ENCODE results near the gene FNBP1.
"Not testable (repeated sequence)": the region's sequence is repeated elsewhere in the genome, so short reads cannot be mapped to it uniquely, and the experiment has no call there.

Gene FNBP1

GRCh38 chr9:130001190-130001589 is 41.8 kb downstream of the FNBP1 start:
- no peak for TF ChIP-seq GLIS3 (CRISPR knock-in tag; IDR thresholded peaks at IDR 0.05)
- TF ChIP-seq, protein P1, sequence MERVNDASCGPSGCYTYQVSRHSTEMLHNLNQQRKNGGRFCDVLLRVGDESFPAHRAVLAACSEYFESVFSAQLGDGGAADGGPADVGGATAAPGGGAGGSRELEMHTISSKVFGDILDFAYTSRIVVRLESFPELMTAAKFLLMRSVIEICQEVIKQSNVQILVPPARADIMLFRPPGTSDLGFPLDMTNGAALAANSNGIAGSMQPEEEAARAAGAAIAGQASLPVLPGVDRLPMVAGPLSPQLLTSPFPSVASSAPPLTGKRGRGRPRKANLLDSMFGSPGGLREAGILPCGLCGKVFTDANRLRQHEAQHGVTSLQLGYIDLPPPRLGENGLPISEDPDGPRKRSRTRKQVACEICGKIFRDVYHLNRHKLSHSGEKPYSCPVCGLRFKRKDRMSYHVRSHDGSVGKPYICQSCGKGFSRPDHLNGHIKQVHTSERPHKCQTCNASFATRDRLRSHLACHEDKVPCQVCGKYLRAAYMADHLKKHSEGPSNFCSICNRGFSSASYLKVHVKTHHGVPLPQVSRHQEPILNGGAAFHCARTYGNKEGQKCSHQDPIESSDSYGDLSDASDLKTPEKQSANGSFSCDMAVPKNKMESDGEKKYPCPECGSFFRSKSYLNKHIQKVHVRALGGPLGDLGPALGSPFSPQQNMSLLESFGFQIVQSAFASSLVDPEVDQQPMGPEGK (CRISPR knock-in tag; IDR thresholded peaks at IDR 0.05; ENCODE audit: borderline replicate concordance), result no peak
- no peak for TF ChIP-seq TSHZ2 (CRISPR knock-in tag; IDR thresholded peaks at IDR 0.05)
- TF ChIP-seq ZFP3 (CRISPR knock-in tag; IDR thresholded peaks at IDR 0.05), result no peak
- no peak for TF ChIP-seq POU6F1 (CRISPR knock-in tag; IDR thresholded peaks at IDR 0.05; ENCODE audit: borderline replicate concordance, low read depth)
- TF ChIP-seq ESRRG (CRISPR knock-in tag; IDR thresholded peaks at IDR 0.05), result no peak
- no peak for TF ChIP-seq PPARA (CRISPR knock-in tag; IDR thresholded peaks at IDR 0.05; ENCODE audit: borderline replicate concordance)
- TF ChIP-seq SNAI2 (CRISPR knock-in tag; IDR thresholded peaks at IDR 0.05), result no peak
- TF ChIP-seq CREB5 (CRISPR knock-in tag; IDR thresholded peaks at IDR 0.05; ENCODE audit: low read depth), result no peak
- no peak for TF ChIP-seq TOX (CRISPR knock-in tag; IDR thresholded peaks at IDR 0.05; ENCODE audit: borderline replicate concordance)
- no peak for TF ChIP-seq OSR1 (CRISPR knock-in tag; IDR thresholded peaks at IDR 0.05)
- no peak for TF ChIP-seq ZNF8 (CRISPR knock-in tag; IDR thresholded peaks at IDR 0.05)
- TF ChIP-seq ZFP30 (CRISPR knock-in tag; IDR thresholded peaks at IDR 0.05), result no peak
- TF ChIP-seq RARB (CRISPR knock-in tag; IDR thresholded peaks at IDR 0.05), result no peak
- TF ChIP-seq ZNF70 (CRISPR knock-in tag; IDR thresholded peaks at IDR 0.05), result no peak
- TF ChIP-seq BACH2 (CRISPR knock-in tag; IDR thresholded peaks at IDR 0.05; ENCODE audit: borderline replicate concordance), result no peak
- TF ChIP-seq ISL1 (CRISPR knock-in tag; IDR thresholded peaks at IDR 0.05), result no peak
- no peak for TF ChIP-seq ZC3H10 (CRISPR knock-in tag; IDR thresholded peaks at IDR 0.05)
- no peak for TF ChIP-seq ARNTL (CRISPR knock-in tag; IDR thresholded peaks at IDR 0.05; ENCODE audit: borderline replicate concordance, low read depth)
- no peak for ATAC-seq

DNA sequence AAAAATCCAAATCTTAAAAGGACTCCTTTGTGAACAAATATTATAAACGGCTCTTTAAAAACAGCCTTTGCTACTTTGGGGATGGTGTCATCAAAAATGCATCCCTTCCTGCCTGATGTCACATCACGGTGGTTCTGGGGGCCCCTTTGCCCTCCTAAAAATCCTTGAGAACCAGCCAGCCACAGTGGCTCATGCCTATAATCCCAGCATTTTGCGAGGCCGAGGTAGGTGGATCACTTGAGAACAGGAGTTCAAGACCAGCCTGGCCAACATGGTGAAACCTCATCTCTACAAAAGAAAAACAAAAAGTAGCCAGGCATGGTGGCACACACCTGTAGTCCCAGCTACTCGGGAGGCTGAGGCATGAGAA is 43.9 kb downstream of the FNBP1 start:
- TF ChIP-seq, protein P1 (CRISPR knock-in tag; IDR thresholded peaks at IDR 0.05; ENCODE audit: borderline replicate concordance), result no peak
- peak; percentile 14 for ATAC-seq

GRCh38 chr9:129998491-129999140 is 44.4 kb downstream of the FNBP1 start:
- peak; percentile 83 for ATAC-seq
- TF ChIP-seq TCF4 (CRISPR knock-in tag; IDR thresholded peaks at IDR 0.05; ENCODE audit: borderline replicate concordance) (peak; percentile 94), ZC3H10 (CRISPR knock-in tag; IDR thresholded peaks at IDR 0.05) (no peak), TSHZ2 (CRISPR knock-in tag; IDR thresholded peaks at IDR 0.05) (peak; percentile 62; the same call in 1 of the 2 replicates)

DNA sequence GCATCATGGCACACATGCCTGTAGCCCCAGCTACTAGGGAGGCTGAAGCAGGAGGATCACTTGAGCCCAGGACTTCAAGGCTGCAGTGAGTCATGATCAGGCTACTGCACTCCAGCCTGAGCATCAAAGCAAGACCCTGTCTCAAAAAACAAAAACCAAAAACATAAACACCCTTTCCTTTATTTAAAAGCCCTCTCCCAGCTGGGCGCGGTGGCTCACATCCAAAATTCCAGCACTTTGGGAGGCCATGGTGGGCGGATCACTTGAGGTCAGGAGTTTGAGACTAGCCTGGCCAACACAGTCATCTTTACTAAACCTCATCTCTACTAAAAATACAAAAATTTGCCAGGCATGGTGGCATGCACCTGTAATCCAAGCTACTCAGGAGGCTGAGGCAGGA is 45.3 kb downstream of the FNBP1 start:
- ATAC-seq, result not testable (repeated sequence)

Measured in SK-N-SH treated with all-trans-retinoic acid at 6 μM for 48 hours (cell line).